Glutamatergic neuron (in vitro differentiated cells): ENCODE measurements around the gene NOVA2. TPM values are rescaled to one million over a fixed set of nuclear protein-coding genes. Genes with fewer than 3 reads are reported as not detected.

ENCODE experiments used
- DNase-seq: peaks from one replicate; pipeline ENCODE4 v3.0.0; 2022
- H3K27ac Mint-ChIP-seq: one replicate; pipeline ENCODE4 v1.8.0; 2020; ENCODE audit warnings: mild to moderate bottlenecking, mixed read lengths, inconsistent platforms; ENCODE audit not compliant: unreplicated experiment
- H3K27me3 Mint-ChIP-seq: one replicate; pipeline ENCODE4 v1.8.0; 2020; ENCODE audit warnings: mild to moderate bottlenecking, moderate library complexity, mixed read lengths, inconsistent platforms; ENCODE audit not compliant: unreplicated experiment
- H3K36me3 Mint-ChIP-seq: one replicate; pipeline ENCODE4 v1.8.0; 2020; ENCODE audit warnings: mild to moderate bottlenecking, mixed read lengths, inconsistent platforms; ENCODE audit not compliant: unreplicated experiment
- H3K4me1 Mint-ChIP-seq: one replicate; pipeline ENCODE4 v1.8.0; 2020; ENCODE audit warnings: mild to moderate bottlenecking, low read depth, mixed read lengths, inconsistent platforms; ENCODE audit not compliant: unreplicated experiment
- H3K4me3 Mint-ChIP-seq: one replicate; pipeline ENCODE4 v1.8.0; 2020; ENCODE audit warnings: mild to moderate bottlenecking, mixed read lengths, inconsistent platforms; ENCODE audit not compliant: unreplicated experiment
- H3K9me3 Mint-ChIP-seq: one replicate; pipeline ENCODE4 v1.8.0; 2020; ENCODE audit warnings: mild to moderate bottlenecking, moderate library complexity, mixed read lengths, inconsistent platforms; ENCODE audit not compliant: unreplicated experiment
- total RNA-seq: library from RNA; stranded (reverse); fragmentation: NEBNext Ultra II Directional; extraction: Animal tissue kit (Norgen Biotek cat#: 25700); gene quantifications from one replicate; pipeline ENCODE4 v1.2.1, GENCODE V29; 2021; ENCODE audit not compliant: unreplicated experiment
- TF ChIP-seq, protein P1 (sequence below): fragments of 200-600 bp; sonication (generic); IDR thresholded peaks from one replicate; pipeline ENCODE4 v1.5.0; 2021; ENCODE audit not compliant: partially characterized antibody, unreplicated experiment

The NOVA2 gene
- total RNA-seq, 1 donor from 2014 or later: 163 TPM

DNA sequence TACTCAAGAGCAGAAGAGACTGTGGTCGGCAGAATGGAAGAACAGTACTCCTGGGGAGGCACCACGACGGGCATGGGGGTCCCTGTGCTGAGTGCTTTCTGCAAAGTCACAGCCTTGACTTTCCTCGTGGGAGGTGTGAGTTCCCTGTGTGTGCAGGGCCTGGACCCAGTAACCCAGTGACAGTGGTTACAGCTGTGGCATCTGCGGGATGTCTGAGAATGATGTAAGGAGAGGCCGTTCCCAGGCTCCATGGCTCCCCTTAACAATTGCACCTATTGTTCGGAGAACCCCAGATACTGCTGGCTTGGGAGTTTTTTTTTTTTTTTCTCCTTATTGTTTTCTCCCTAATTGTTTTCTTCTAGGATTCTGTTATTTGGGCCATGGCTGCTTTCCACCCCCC is 54.0 kb downstream of the NOVA2 start:
- TF ChIP-seq, protein P1, sequence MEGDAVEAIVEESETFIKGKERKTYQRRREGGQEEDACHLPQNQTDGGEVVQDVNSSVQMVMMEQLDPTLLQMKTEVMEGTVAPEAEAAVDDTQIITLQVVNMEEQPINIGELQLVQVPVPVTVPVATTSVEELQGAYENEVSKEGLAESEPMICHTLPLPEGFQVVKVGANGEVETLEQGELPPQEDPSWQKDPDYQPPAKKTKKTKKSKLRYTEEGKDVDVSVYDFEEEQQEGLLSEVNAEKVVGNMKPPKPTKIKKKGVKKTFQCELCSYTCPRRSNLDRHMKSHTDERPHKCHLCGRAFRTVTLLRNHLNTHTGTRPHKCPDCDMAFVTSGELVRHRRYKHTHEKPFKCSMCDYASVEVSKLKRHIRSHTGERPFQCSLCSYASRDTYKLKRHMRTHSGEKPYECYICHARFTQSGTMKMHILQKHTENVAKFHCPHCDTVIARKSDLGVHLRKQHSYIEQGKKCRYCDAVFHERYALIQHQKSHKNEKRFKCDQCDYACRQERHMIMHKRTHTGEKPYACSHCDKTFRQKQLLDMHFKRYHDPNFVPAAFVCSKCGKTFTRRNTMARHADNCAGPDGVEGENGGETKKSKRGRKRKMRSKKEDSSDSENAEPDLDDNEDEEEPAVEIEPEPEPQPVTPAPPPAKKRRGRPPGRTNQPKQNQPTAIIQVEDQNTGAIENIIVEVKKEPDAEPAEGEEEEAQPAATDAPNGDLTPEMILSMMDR: no peak
- Mint-ChIP-seq H3K9me3 (peaks cover 2% of the 10 kb centered on the region), H3K4me3 (no peak overlapping the region), H3K4me1 (peaks cover 3% of the 10 kb centered on the region), H3K27me3 (peaks cover 6% of the 10 kb centered on the region), H3K36me3 (no peaks in the 10 kb centered on the region), H3K27ac (no peak overlapping the region)
- no peak for DNase-seq

DNA sequence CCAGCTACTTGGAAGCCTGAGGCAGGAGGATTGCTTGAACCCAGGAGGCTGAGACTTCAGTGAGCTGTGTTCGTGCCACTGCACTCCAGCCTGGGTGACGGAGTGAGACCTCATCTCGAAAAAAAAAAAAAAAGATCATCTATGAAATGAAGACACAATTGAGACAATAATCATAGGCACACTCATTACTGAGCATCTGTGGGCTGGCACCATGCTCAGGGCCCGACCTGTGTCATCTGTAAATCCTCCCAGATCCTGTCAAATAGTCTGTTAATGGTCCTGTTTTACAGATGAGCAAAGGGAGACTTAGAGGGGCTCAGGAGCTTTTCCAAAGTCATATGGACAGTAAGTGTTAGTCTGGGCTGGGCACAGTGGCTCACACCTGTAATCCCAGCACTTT is 54.9 kb downstream of the NOVA2 start:
- no peak overlapping the region for H3K27ac Mint-ChIP-seq
- no peak for DNase-seq
- H3K27me3 Mint-ChIP-seq: peaks cover 6% of the 10 kb centered on the region
- no peak overlapping the region for H3K4me3 Mint-ChIP-seq
- H3K36me3 Mint-ChIP-seq: no peaks in the 10 kb centered on the region
- peaks cover 2% of the 10 kb centered on the region for H3K9me3 Mint-ChIP-seq
- TF ChIP-seq, protein P1: no peak
- H3K4me1 Mint-ChIP-seq: peaks cover 3% of the 10 kb centered on the region

DNA sequence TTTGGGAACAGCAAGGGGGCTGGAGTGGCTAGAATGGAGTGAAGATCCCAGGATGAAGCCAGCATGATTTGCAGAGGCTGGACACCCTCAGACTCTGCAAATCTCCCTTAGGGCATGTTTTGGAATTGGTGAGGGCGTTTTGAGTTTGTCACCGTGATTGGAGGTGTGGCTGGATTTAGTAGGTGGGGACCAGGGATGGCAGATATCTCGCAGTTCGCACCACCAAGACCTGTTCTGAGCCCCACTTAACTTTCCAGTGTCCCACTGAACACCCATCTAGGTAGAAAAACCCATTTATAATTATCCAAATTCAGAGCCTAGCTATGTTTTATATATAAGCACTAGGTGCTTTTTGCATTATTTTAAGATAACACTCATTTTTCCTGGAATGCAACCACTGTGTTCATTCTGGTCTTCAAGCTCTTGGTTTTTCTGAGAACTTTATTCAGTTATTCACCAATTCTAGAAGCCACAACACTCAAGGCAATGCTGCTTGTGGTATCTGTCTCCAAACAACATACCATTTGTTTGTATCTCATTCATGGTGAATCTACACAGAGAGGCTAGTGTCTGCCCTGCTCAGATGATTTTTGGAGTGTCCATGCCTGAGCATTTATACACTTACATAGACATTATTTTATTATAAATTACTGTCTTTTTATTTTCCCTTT is 56.1 kb downstream of the NOVA2 start:
- TF ChIP-seq, protein P1: no peak
- H3K36me3 Mint-ChIP-seq: no peaks in the 10 kb centered on the region
- no peak overlapping the region for H3K27ac Mint-ChIP-seq
- H3K27me3 Mint-ChIP-seq: peaks cover 8% of the 10 kb centered on the region
- peaks cover 5% of the 10 kb centered on the region for H3K9me3 Mint-ChIP-seq
- DNase-seq: no peak
- H3K4me1 Mint-ChIP-seq: peaks cover 3% of the 10 kb centered on the region
- H3K4me3 Mint-ChIP-seq: no peak overlapping the region

DNA sequence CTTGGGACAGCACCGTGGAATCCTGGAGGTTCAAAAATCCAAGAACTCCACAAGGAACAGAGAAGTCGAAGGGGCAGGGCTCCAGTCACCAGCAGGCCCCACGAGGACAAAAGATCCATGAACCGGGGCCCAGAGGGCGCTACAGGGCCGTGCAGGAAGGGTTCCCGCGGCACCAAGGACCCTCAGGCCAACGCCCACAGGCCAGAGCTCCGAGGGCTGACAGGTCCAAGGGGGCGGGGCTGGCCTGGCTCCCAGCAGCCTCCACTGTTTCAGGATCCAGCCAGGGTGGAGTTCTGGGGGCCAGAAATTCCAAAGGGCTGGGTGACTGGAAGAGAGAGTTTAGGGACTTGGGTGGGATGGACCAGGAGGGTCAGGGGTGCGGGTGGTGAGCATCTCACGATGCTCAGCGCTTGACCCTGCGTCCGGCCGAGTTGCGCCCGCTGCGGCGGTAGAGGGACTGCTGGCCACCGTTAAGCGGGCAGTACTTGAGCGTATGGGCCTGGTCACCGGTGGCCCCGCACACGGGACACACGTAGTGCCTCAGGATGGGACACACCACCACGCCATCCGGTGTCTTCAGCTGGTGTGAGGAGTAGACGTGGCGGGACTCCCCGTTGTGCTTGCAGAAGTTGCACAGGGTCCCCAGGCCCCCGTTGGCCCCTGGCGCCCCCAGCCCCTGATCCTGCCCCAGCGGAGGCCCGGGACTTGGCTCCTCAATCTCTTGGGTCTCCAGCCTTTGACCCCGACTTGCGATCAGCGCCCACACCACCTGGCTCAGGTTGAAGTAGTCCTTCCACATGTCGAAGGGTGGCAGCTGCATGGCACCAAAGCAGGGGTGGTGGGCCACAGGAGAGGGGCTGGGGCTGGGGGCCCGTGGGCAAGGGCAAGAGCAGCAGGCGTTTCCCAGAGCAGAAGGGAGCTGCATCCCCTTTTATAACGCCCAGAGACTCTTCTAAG is 59.5 kb downstream of the NOVA2 start, which contains the start of gene NANOS2:
Gene NANOS2, minus strand, starts transcription at position 905 of the 957 bp plus-strand sequence. Its CDS starts 85 bp downstream, at position 820.
- no peaks in the 10 kb centered on the region for H3K36me3 Mint-ChIP-seq

More for the DNA sequence above, 59.5 kb downstream of the NOVA2 start, which contains the start of gene NANOS2:
- H3K27me3 Mint-ChIP-seq: peaks cover 5% of the 10 kb centered on the region
- DNase-seq: peak; percentile 66
- H3K4me3 Mint-ChIP-seq: no peak within 1 kb of the TSS
- no peak within 1 kb of the TSS for H3K27ac Mint-ChIP-seq
- TF ChIP-seq, protein P1: no peak
- no peaks in the 10 kb centered on the region for H3K4me1 Mint-ChIP-seq
- peaks cover 3% of the 10 kb centered on the region for H3K9me3 Mint-ChIP-seq
